Ovary (tissue), 9 donors: ENCODE results near the gene CNNM4. TPM values are rescaled to one million over a fixed set of nuclear protein-coding genes. Genes with fewer than 3 reads are reported as not detected.

ENCODE experiments used
- DNase-seq, 5 donors: peaks; one replicate each; pipeline ENCODE4 v3.0.0-alpha.2; 2019 to 2020
- H3K27ac ChIP-seq, 2 donors: fragments of 200-600 bp; one replicate each; pipeline versions ENCODE4 v1.5.1 to v1.8.0; 2019 to 2022
- H3K27me3 ChIP-seq: fragments of 200-600 bp; one replicate; pipeline ENCODE4 v1.8.0; 2022
- H3K36me3 ChIP-seq: fragments of 200-600 bp; sonication (generic); one replicate; pipeline ENCODE4 v1.5.1; 2019
- H3K4me1 ChIP-seq: one replicate; pipeline ENCODE4 v1.8.1; 2013; ENCODE audit warnings: mild to moderate bottlenecking, moderate library complexity; ENCODE audit not compliant: insufficient read depth
- H3K4me3 ChIP-seq: fragments of 200-600 bp; sonication (generic); one replicate; pipeline ENCODE4 v1.5.1; 2017
- H3K9me3 ChIP-seq, 2 donors: fragments of 200-600 bp in 1 of 2; sonication (generic) in 1 of 2; one replicate each; pipeline versions ENCODE4 v1.5.1 to v1.8.1; 2013 to 2019; ENCODE audit warnings: mild to moderate bottlenecking in 1 of 2, moderate library complexity in 1 of 2
- EP300 ChIP-seq: sonication (generic); formaldehyde crosslinking; IDR thresholded peaks from one replicate; pipeline ENCODE4 v1.6.1; 2017; ENCODE audit warnings: antibody characterized with exemption
- POLR2A ChIP-seq: fragments of 450-650 bp; IDR thresholded peaks from one replicate; pipeline ENCODE4 v1.6.1; 2017; ENCODE audit warnings: antibody characterized with exemption, mild to moderate bottlenecking, moderate library complexity
- WGBS, 3 donors: extraction: QIAGEN DNeasy Blood & Tissue Kit in 1 of 3; methylation state at CpG; one replicate each; pipeline versions ENCODE4 v1.1.5 to v1.1.7; 2013 to 2017; 5-methylcytosine and 5-hydroxymethylcytosine counted together
- intact Hi-C, 4 donors: fragments of 100-400 bp; cut with DNase I; formaldehyde crosslinking; loops; one replicate each; pipeline versions ENCODE4 v1.11.0 to v1.15.1; 2022 to 2023
- polyA plus RNA-seq, 2 donors: library from polyadenylated mRNA; stranded (reverse); fragments of 200-250 nt in 1 of 2; fragments of 350-450 nt in 1 of 2; fragmentation: Illumina TruSeq in 1 of 2; extraction: RNeasy Lipid Tissue Mini Kit (QIAGEN cat#74804) in 1 of 2; gene quantifications; one replicate each; pipeline ENCODE4 v1.2.3, GENCODE V29; 2013 to 2014
- total RNA-seq, 7 donors: library from RNA; depleted of rRNA in 2 of 7; stranded (reverse); fragments of >200 nt in 2 of 7; fragmentation: NEBNext Ultra II Directional in 3 of 7; extraction: Animal tissue kit (Norgen Biotek cat#: 25700) in 3 of 7; gene quantifications; one replicate each; pipeline versions ENCODE4 v1.1.0 to v1.2.4, GENCODE V29; 2016 to 2023
- TF ChIP-seq, protein P1 (sequence below), 3 donors: fragments of 450-650 bp in 2 of 3; fragments of 200-600 bp in 1 of 3; IDR thresholded peaks; one replicate each; pipeline versions ENCODE4 v1.5.1 to v1.8.0; 2016 to 2022; ENCODE audit warnings: antibody characterized with exemption in 3 of 3, mild to moderate bottlenecking in 1 of 3
- donor health status: DM: no; HTN: no; CAD: no; lungs with moderate emphysema.
- donor health status: DM: no; HTN: no; CAD: no.
- donor health status: Bipolar disorder and iron deficiency.
- donor health status: DM: yes; HTN: yes; CAD: no.
- donor health status: DM: no; HTN: no; CAD: no.
- donor health status: DM: yes; HTN: yes; CAD: no.

The CNNM4 gene
- total and polyA plus RNA-seq, 9 donors, result 2.7 to 8.3 (median 7.0) TPM

DNA sequence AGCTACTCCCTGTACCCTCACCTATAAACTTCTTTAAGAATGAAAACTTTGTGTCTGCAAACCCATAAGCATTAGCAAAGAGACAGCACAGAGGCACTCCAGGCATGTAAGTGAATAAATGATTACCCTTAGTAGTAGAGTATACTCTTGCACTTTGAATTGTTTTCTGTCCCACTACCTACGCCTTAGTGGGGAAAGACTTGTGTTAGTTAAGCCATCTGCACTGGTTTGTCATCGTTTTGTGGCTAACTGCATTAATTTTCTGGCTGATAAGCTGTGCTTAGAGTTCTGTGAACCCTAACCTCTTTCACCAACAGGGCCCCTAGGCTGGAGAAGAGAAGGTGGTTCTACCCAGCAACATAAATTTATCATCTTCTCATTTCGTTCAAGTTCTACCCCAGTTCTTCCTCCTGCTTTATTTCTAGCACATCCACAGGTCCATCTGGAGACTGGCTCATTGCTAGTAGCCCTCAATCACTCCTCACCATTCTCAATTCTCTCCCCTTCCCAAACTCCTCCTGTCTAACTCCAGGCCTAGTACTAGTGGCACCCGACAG is 21.5 kb upstream of the CNNM4 start:
- intact Hi-C loops, result no loop called here
- Histone ChIP-seq H3K27me3 (no peaks in the 10 kb centered on the region), H3K9me3 (no peaks in the 10 kb centered on the region), H3K4me1 (peaks cover 6% of the 10 kb centered on the region), H3K27ac (peak overlapping the region; percentile 62 to 68), H3K4me3 (peak overlapping the region; percentile 85), H3K36me3 (no peaks in the 10 kb centered on the region)
- DNase-seq, result no peak
- WGBS, 3 donors, result 9 to 13% (median 12%) methylated on average over 4 of the region's 4 CpGs
- TF ChIP-seq POLR2A (no peak), EP300 (no peak)
- TF ChIP-seq, protein P1, sequence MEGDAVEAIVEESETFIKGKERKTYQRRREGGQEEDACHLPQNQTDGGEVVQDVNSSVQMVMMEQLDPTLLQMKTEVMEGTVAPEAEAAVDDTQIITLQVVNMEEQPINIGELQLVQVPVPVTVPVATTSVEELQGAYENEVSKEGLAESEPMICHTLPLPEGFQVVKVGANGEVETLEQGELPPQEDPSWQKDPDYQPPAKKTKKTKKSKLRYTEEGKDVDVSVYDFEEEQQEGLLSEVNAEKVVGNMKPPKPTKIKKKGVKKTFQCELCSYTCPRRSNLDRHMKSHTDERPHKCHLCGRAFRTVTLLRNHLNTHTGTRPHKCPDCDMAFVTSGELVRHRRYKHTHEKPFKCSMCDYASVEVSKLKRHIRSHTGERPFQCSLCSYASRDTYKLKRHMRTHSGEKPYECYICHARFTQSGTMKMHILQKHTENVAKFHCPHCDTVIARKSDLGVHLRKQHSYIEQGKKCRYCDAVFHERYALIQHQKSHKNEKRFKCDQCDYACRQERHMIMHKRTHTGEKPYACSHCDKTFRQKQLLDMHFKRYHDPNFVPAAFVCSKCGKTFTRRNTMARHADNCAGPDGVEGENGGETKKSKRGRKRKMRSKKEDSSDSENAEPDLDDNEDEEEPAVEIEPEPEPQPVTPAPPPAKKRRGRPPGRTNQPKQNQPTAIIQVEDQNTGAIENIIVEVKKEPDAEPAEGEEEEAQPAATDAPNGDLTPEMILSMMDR (IDR thresholded peaks at IDR 0.05), result no peak

DNA sequence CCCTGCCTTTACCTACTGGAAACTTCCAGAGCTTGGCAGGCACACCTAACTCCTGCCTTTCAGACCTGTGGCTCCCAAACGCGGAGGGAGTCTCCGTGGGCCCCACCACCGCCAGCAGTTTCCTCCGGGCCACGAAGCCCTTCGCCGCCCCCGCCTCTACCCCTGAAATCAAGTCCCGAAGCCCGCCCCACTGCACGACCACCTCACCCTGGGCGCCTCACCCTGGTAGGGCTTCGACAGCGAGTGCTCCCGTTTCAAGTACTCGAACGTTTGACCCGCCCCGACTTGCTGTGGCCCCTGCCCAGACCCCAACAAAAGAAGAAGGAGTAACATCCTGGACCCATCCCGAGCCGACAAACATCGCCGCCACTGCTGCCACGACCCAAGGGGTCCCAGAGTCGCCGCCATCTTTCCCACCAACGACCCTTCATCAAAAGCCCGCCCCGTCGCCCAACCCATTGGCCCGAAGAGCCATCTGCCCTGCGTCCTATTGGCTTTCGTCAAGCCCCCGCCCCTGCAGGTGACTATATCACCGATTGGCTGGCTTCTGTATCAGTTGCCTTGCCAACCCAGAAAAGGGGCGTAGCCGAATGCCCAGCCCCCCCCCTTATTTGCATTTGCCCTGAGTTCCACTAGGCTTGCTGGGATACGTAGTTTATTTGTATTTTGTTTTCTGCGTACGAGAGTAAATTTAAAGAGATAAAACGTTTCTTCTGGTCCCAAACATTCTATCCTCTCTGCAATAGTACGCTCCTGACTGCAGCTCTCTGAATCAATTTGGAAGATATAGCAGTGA is 20.9 kb upstream of the CNNM4 start, which contains the start of gene LMAN2L:
LMAN2L (minus strand) TSS at position 432 of the 796 bp plus-strand sequence; CDS start at position 408, 24 bp downstream.
- DNase-seq, result peak; percentile 96 to 99 (median 97)
- peak within 1 kb of the TSS; percentile 85 for H3K4me3 ChIP-seq
- H3K9me3 ChIP-seq, result no peaks in the 10 kb centered on the region
- no peak for TF ChIP-seq EP300
- TF ChIP-seq, protein P1 (IDR thresholded peaks at IDR 0.05), result no peak
- peak; percentile 61 for TF ChIP-seq POLR2A
- WGBS, 3 donors, result 0 to 1% (median 1%) methylated on average over 43 of the region's 43 CpGs
- no peaks in the 10 kb centered on the region for H3K27me3 ChIP-seq
- peak within 1 kb of the TSS; percentile 62 to 68 for H3K27ac ChIP-seq
- intact Hi-C loops, result loop anchor here in 2 of 4 donors (2.0 to 10.0 kb wide), 3 partner anchors 21 to 215 kb away; partner anchors contain the start of genes CNNM4 (in 1 of the 2) and FER1L5 (in 1 of the 2)
- peaks cover 4% of the 10 kb centered on the region for H3K4me1 ChIP-seq
- H3K36me3 ChIP-seq, result no peaks in the 10 kb centered on the region

DNA sequence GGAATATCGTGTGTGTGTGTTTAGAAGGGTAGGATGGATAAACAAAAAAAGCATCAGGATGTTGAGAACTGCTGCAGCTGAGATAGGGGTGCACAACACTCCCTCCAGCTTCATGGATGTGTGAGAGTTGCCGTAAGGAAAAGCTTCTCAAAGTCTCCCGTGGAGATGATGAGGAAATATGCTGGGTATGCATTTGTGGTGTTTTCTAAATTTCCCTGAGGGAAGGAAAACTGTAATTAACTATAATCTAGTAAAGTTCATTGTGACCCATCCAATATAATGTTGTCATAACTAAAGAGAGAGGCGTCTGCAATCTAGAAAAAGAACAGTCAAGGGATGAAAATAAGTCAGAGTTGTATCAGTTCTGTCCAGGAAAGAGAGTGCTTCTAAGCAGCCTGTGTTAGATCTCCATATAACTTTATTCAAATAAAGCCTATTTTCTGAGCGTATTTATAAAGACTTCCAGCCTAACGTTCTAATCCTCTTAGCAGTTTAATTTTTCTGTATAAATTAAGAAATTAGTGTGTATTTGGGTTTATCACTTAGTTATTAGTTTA is 13.6 kb upstream of the CNNM4 start:
- intact Hi-C loops, result loop anchor here in 2 of 4 donors (10.0 kb wide), 2 partner anchors 102 to 208 kb away; partner anchors contain the start of gene FER1L5 (in 1 of the 2)
- H3K4me1 ChIP-seq, result peaks cover 7% of the 10 kb centered on the region
- WGBS, 3 donors, result 5 to 16% (median 6%) methylated on average over 6 of the region's 6 CpGs
- no peaks in the 10 kb centered on the region for H3K9me3 ChIP-seq
- no peak for DNase-seq
- TF ChIP-seq POLR2A (no peak), EP300 (no peak)
- TF ChIP-seq, protein P1 (IDR thresholded peaks at IDR 0.05), result no peak
- no peak overlapping the region for H3K27ac ChIP-seq
- H3K4me3 ChIP-seq, result no peak overlapping the region
- no peaks in the 10 kb centered on the region for H3K27me3 ChIP-seq
- H3K36me3 ChIP-seq, result no peaks in the 10 kb centered on the region

DNA sequence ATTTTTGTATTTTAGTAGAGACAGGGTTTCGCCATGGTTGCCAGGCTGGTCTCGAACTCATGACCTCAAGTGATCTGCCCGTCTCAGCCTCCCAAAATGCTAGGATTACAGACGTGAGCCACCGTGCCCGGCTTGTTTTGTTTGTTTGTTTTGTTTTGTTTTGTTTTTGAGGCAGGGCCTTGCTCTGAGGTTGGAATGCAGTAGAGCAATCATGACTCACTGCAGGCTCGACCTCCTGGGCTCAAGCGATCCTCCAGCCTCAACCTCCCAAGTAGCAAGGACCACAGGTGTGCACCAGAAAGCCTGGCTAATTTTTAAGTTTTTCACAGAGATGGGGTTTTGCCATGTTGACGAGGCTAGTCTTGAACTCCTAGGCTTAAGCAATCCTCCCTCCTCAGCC is 8.9 kb upstream of the CNNM4 start:
- H3K27me3 ChIP-seq, result no peaks in the 10 kb centered on the region
- no peak overlapping the region for H3K4me3 ChIP-seq
- WGBS, 3 donors, result 71 to 92% (median 85%) methylated on average over 9 of the region's 9 CpGs
- H3K9me3 ChIP-seq, result no peaks in the 10 kb centered on the region
- H3K4me1 ChIP-seq, result peaks cover 5% of the 10 kb centered on the region
- H3K27ac ChIP-seq, result no peak overlapping the region
- no peak for TF ChIP-seq EP300
- TF ChIP-seq, protein P1 (IDR thresholded peaks at IDR 0.05), result no peak
- no peak for TF ChIP-seq POLR2A
- H3K36me3 ChIP-seq, result no peaks in the 10 kb centered on the region
- intact Hi-C loops, result no loop called here
- DNase-seq, result no peak
